GM12874 (cell line): ENCODE data around the gene LDLRAD4.
A peak's percentile ranks its signal among the peaks of the same experiment; 100 is the strongest.

Experiments
- TF ChIP-seq, protein P1 (sequence below): IDR thresholded peaks from 2 replicates; pipeline ENCODE4 v1.5.1; 2011; ENCODE audit warnings: low read depth, mild to moderate bottlenecking, control low read depth, low read length, moderate library complexity; ENCODE audit not compliant: insufficient read depth

The LDLRAD4 gene

DNA sequence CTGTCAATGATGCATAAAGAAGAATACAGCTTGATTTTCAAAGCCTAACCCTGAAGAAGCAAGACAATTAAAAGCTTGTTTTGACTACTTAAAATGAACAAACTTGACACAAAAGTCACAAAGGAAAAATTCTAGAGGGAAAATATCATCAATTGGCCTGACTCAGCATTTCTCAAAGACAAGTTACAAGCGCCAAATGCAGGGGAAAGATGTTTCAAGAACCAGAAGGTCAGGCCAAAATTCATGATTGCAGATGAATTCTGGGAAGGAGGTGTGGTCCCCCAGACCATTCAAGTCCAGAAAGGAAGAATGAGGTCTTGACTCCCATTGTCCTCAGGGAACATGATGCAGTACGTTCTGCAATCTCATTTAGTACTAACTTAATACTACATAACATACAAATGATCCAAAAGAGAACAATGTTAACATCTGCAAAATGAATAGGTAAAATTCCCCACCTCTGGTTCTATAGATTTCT, 443.3 kb downstream of the LDLRAD4 start:
- TF ChIP-seq, protein P1, sequence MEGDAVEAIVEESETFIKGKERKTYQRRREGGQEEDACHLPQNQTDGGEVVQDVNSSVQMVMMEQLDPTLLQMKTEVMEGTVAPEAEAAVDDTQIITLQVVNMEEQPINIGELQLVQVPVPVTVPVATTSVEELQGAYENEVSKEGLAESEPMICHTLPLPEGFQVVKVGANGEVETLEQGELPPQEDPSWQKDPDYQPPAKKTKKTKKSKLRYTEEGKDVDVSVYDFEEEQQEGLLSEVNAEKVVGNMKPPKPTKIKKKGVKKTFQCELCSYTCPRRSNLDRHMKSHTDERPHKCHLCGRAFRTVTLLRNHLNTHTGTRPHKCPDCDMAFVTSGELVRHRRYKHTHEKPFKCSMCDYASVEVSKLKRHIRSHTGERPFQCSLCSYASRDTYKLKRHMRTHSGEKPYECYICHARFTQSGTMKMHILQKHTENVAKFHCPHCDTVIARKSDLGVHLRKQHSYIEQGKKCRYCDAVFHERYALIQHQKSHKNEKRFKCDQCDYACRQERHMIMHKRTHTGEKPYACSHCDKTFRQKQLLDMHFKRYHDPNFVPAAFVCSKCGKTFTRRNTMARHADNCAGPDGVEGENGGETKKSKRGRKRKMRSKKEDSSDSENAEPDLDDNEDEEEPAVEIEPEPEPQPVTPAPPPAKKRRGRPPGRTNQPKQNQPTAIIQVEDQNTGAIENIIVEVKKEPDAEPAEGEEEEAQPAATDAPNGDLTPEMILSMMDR: no peak

DNA sequence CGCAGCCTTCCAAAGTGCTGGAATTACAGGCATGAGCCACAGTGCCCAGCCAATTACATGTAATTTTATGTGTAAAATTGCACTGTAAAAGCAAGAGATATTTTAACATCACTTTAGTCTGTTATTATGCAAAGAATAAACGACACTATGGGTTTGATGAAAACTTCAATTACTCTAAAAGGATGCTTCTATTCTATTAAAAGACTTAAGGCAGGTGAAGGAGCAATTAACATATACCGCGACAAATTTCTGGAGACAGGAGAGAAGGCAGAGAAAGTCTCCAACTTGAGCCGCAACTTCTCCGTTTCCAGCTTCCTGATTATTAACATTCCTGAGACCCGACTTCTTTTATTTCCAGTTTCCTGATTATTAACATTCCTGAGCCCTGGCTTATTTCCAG, 454.1 kb downstream of the LDLRAD4 start:
- TF ChIP-seq, protein P1: no peak

DNA sequence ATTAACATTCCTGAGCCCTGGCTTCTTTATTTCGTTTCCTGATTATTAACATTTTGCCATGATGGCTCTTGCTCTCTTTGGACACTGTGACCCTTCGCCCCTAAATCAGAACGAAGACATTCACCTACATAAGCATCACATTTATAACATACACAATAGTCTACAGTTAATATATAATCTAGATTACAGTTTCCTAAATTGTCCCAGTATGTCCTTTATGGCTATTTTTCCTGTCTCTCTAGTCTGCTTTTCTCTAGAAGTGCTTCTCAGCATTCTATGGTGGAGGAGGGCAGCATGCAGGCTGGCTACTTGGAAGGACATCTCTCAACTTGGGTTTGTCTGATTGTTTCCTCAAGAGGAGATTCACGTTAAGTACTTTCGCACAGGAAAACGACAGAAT, 457.9 kb downstream of the LDLRAD4 start:
- TF ChIP-seq, protein P1: no peak

DNA sequence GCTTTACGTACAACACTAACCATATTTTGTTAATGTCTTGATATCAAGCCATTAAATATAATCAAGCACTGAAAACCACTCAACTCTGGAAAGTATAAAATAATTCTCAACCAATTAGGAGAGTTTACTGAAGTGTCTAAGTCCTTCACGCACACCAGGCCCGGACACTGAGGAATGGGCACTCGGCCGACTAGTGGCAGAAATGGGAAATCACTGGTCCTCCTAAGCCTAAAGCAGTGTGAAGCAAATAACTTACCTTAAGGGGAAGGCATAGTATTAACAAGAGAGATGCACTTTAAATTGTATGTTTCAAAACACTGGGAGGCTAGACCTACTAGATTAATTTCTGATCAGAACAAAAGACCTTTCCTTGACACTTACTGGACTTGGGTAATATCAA, 462.1 kb downstream of the LDLRAD4 start:
- TF ChIP-seq, protein P1: peak; percentile 46; the same call in 1 of the 2 replicates

DNA sequence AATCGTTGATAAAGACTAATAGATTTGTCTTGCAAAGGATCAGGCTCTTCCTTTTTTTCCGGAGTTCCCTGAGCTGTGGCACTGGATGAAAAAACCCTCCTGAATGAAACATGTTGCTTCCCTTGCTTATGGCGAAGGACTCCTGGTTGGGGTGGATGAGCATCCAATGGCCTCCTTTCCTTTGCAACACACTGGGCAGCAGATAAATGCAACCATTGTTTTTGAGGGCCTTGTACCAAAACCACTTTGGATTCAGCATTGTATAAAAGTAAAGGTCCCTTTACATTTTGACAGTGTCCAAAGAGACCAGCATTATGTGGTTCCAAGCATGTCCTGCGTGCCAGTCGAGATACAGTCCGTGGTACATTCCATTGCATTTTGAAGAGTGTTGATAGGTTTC, 463.1 kb downstream of the LDLRAD4 start:
- TF ChIP-seq, protein P1: no peak

DNA sequence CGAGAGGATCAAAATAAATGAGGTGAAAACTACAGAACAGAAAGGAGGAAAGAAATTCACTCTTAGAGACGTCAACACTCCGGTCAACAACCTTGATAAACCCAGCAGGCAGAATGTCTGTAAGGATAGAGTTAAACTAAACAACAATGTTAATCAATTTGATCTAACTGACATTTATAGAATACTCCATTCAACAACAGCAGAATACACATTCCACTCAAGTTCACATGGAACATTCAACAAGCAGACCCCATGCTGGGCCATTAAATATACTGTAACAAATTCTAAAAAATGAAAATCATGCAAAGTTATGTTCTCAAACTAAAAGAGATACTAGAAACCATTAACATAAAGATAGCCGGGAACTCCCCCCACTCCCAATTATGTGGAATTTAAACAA, 466.0 kb downstream of the LDLRAD4 start:
- TF ChIP-seq, protein P1: no peak

DNA sequence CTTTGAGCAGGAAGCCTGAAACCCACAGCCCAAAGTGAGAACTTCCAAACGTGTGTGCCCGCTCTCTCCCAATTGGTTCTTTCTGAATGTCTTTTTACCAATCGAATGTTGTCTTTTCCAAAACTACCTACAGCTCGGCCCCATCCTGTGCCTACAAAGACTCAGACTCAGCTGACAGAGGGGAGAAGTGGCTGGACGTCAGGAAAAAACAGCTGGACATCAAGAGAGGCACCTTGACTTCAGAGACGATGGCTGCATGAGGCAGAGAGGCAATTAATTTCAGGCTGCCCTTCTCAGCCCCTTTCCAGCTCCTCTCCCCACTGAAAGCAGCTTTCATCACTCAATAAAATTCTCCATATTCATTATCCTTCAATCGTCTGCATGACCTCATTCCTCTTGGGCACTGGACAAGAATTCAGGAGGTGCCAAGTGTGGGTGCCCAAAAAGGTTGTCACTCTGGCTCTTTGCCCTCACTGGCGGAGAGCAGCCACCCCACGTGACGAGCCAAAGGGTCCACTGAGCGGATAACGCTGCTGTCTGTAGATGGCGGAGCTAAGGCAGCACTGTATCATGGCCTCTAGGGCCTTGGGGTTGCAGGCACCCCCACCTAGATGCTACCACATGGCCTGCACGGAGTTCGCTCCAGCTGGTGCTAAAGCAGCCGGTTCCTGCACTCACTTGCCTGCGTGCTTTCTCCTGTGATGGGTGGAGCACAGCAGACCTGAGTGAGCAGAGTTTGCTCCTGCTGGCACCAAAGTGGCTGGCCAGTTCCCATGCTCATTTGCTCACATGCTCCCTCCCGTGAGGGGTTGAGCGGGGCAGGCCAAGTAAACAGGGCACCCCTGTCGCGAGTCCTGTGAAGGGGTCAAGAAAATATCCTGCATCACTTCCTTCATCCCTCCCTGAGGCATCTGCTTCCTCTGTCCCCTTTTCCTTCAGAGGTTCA, 469.9 kb downstream of the LDLRAD4 start:
- TF ChIP-seq, protein P1: no peak
